H9 (cell line): Measurements from ENCODE around the gene PSMB3. TPM values are rescaled to one million over a fixed set of nuclear protein-coding genes. Genes with fewer than 3 reads are reported as not detected.

Experiments
- DNase-seq: peaks from one replicate; pipeline ENCODE4 v3.0.0-alpha.2; 2017
- H2AFZ ChIP-seq: one replicate; pipeline ENCODE4 v1.6.1; 2013; ENCODE audit warnings: mild to moderate bottlenecking, low read length, control low read depth, moderate library complexity
- H2AK5ac ChIP-seq: 2 replicates; pipeline ENCODE4 v1.6.1; 2013; ENCODE audit warnings: low read length, control low read depth, mixed read lengths; ENCODE audit not compliant: insufficient read length
- H2BK120ac ChIP-seq: one replicate; pipeline ENCODE4 v1.6.1; 2013; ENCODE audit warnings: low read depth, mild to moderate bottlenecking, low read length, control low read depth, inconsistent platforms; ENCODE audit not compliant: poor library complexity, severe bottlenecking
- H2BK12ac ChIP-seq: 2 replicates; pipeline ENCODE4 v1.6.1; 2013; ENCODE audit warnings: low read length, control low read depth, mixed read lengths, low read depth; ENCODE audit not compliant: insufficient read length
- H2BK15ac ChIP-seq: 2 replicates; pipeline ENCODE4 v1.6.1; 2013; ENCODE audit warnings: low read depth, low read length, control low read depth
- H2BK20ac ChIP-seq: one replicate; pipeline ENCODE4 v1.6.1; 2013; ENCODE audit warnings: low read depth, mild to moderate bottlenecking, low read length, control low read depth, inconsistent platforms; ENCODE audit not compliant: poor library complexity, severe bottlenecking
- H2BK5ac ChIP-seq: 2 replicates; pipeline ENCODE4 v1.6.1; 2013; ENCODE audit warnings: low read length, control low read depth, mixed read lengths; ENCODE audit not compliant: insufficient read length
- H3K14ac ChIP-seq: 2 replicates; pipeline ENCODE4 v1.6.1; 2013; ENCODE audit warnings: low read length, control low read depth; ENCODE audit not compliant: insufficient read depth
- H3K18ac ChIP-seq: 2 replicates; pipeline ENCODE4 v1.6.1; 2013; ENCODE audit warnings: low read depth, mild to moderate bottlenecking, mixed read lengths, low read length, control low read depth; ENCODE audit not compliant: insufficient read length
- H3K23ac ChIP-seq: 2 replicates; pipeline ENCODE4 v1.6.1; 2013; ENCODE audit warnings: low read length, control low read depth, mixed read lengths, low read depth; ENCODE audit not compliant: insufficient read length
- H3K23me2 ChIP-seq: 2 replicates; pipeline ENCODE4 v1.6.1; 2013; ENCODE audit warnings: low read depth, mild to moderate bottlenecking, mixed read lengths, low read length, control low read depth; ENCODE audit not compliant: insufficient read length, poor library complexity, severe bottlenecking
- H3K27ac ChIP-seq: 2 replicates; pipeline ENCODE4 v1.5.1; 2013; ENCODE audit warnings: low read length, control low read depth, mixed read lengths, low read depth; ENCODE audit not compliant: insufficient read length
- H3K27me3 ChIP-seq: 2 replicates; pipeline ENCODE4 v1.6.1; 2013; ENCODE audit warnings: low read length, control low read depth, inconsistent platforms; ENCODE audit not compliant: insufficient read depth
- H3K4ac ChIP-seq: 2 replicates; pipeline ENCODE4 v1.6.1; 2013; ENCODE audit warnings: low read depth, mild to moderate bottlenecking, control low read depth, inconsistent platforms, low read length, moderate library complexity
- H3K4me1 ChIP-seq: 2 replicates; pipeline ENCODE4 v1.6.1; 2013; ENCODE audit warnings: low read length, control low read depth, inconsistent platforms; ENCODE audit not compliant: insufficient read depth
- H3K4me2 ChIP-seq: 2 replicates; pipeline ENCODE4 v1.6.1; 2013; ENCODE audit warnings: low read length, control low read depth, mixed read lengths; ENCODE audit not compliant: insufficient read length, insufficient read depth
- H3K56ac ChIP-seq: 2 replicates; pipeline ENCODE4 v1.6.1; 2013; ENCODE audit warnings: low read depth, mild to moderate bottlenecking, mixed read lengths, low read length, control low read depth; ENCODE audit not compliant: insufficient read length
- H3K79me1 ChIP-seq: 2 replicates; pipeline ENCODE4 v1.6.1; 2013; ENCODE audit warnings: low read depth, mild to moderate bottlenecking, moderate library complexity, low read length, control low read depth, inconsistent platforms; ENCODE audit not compliant: insufficient read depth, poor library complexity, severe bottlenecking
- H3K79me2 ChIP-seq: 2 replicates; pipeline ENCODE4 v1.6.1; 2013; ENCODE audit warnings: low read length, control low read depth, inconsistent platforms; ENCODE audit not compliant: insufficient read depth
- H3K9ac ChIP-seq: 2 replicates; pipeline ENCODE4 v1.6.1; 2013; ENCODE audit warnings: low read length, control low read depth, mixed read lengths; ENCODE audit not compliant: insufficient read length; ENCODE audit errors: extremely low read depth
- H3K9me3 ChIP-seq: one replicate; pipeline ENCODE4 v1.6.1; 2013; ENCODE audit warnings: low read depth, low read length, inconsistent platforms; ENCODE audit not compliant: control insufficient read depth
- H3T11ph ChIP-seq: one replicate; pipeline ENCODE4 v1.6.1; 2013; ENCODE audit warnings: mild to moderate bottlenecking, low read length, control low read depth, inconsistent platforms
- H4K20me1 ChIP-seq: one replicate; pipeline ENCODE4 v1.6.1; 2013; ENCODE audit not compliant: control insufficient read depth, insufficient read length, insufficient read depth
- H4K5ac ChIP-seq: 2 replicates; pipeline ENCODE4 v1.6.1; 2013; ENCODE audit warnings: low read depth, mild to moderate bottlenecking, mixed read lengths, low read length, control low read depth; ENCODE audit not compliant: insufficient read length
- H4K8ac ChIP-seq: replicated peaks from 2 replicates; pipeline ENCODE4 v1.6.1; 2013; ENCODE audit warnings: low read length, control low read depth, mixed read lengths, low read depth; ENCODE audit not compliant: insufficient read length
- H4K91ac ChIP-seq: 2 replicates; pipeline ENCODE4 v1.6.1; 2013; ENCODE audit warnings: low read depth, mild to moderate bottlenecking, moderate library complexity, mixed read lengths, low read length, control low read depth; ENCODE audit not compliant: insufficient read length
- H3K27ac Mint-ChIP-seq, 3 experiments: 2 replicates in 2 of 3; 3 replicates in 1 of 3; pipeline ENCODE4 v1.8.0; 2020 to 2021; ENCODE audit warnings: mixed read lengths in 3 of 3, mild to moderate bottlenecking in 1 of 3, moderate library complexity in 1 of 3
- H3K27me3 Mint-ChIP-seq: 2 replicates; pipeline ENCODE4 v1.8.0; 2021; ENCODE audit warnings: low read depth, mild to moderate bottlenecking, moderate library complexity, mixed read lengths
- H3K36me3 Mint-ChIP-seq, 3 experiments: 2 replicates in 2 of 3; 3 replicates in 1 of 3; pipeline ENCODE4 v1.8.0; 2020 to 2021; ENCODE audit warnings: low read depth in 3 of 3, mixed read lengths in 3 of 3; ENCODE audit not compliant: insufficient read depth in 1 of 3
- H3K4me1 Mint-ChIP-seq, 2 experiments: 2 replicates each; pipeline ENCODE4 v1.8.0; 2020; ENCODE audit warnings: mixed read lengths in 2 of 2
- H3K4me3 Mint-ChIP-seq, 2 experiments: 2 replicates in 1 of 2; 3 replicates in 1 of 2; pipeline ENCODE4 v1.8.0; 2020 to 2021; ENCODE audit warnings: mild to moderate bottlenecking in 2 of 2, mixed read lengths in 2 of 2, moderate library complexity in 1 of 2
- H3K9me3 Mint-ChIP-seq, 2 experiments: 2 replicates in 1 of 2; 3 replicates in 1 of 2; pipeline ENCODE4 v1.8.0; 2020; ENCODE audit warnings: mild to moderate bottlenecking in 2 of 2, mixed read lengths in 2 of 2, moderate library complexity in 1 of 2
- CTCF ChIP-seq: fragments of 200-600 bp; sonication (generic); conservative IDR thresholded peaks from 3 replicates; pipeline ENCODE4 v1.8.0; 2021; ENCODE audit warnings: antibody characterized with exemption, mild to moderate bottlenecking
- WGBS: extraction: QIAGEN DNeasy Blood & Tissue Kit; methylation state at CpG from one replicate; pipeline ENCODE4 v1.1.7; 2013; ENCODE audit warnings: missing lambda C conversion rate, low lambda C conversion rate, mixed read lengths; ENCODE audit not compliant: insufficient read length; ENCODE audit errors: extremely low coverage; 5-methylcytosine and 5-hydroxymethylcytosine counted together
- total RNA-seq: library from RNA; stranded (reverse); gene quantifications from 2 replicates; pipeline ENCODE4 v1.2.1, GENCODE V29; 2021

The PSMB3 gene
- total RNA-seq, 1 experiment from 2014 or later = 242 TPM

- DNase-seq = no peak
- Histone ChIP-seq H3K27me3 (no peaks in the 10 kb centered on the region), H2BK15ac (no peak overlapping the region), H4K5ac (no peak overlapping the region), H2AFZ (no peak overlapping the region), H2BK12ac (no peak overlapping the region), H3K79me2 (no peaks in the 10 kb centered on the region), H3K23me2 (no peaks in the 10 kb centered on the region), H3K14ac (no peak overlapping the region), H3K56ac (no peak overlapping the region), H3K4me1 (no peaks in the 10 kb centered on the region), H4K8ac (no peak overlapping the region), H3K23ac (no peak overlapping the region), H3K18ac (no peak overlapping the region), H3T11ph (no peak overlapping the region), H2BK120ac (no peak overlapping the region), H2AK5ac (no peak overlapping the region), H4K91ac (no peak overlapping the region), H2BK5ac (no peak overlapping the region), H3K9ac (no peak overlapping the region), H3K4ac (no peak overlapping the region), H3K79me1 (no peaks in the 10 kb centered on the region), H4K20me1 (no peaks in the 10 kb centered on the region), H3K27ac (no peak overlapping the region), H2BK20ac (no peak overlapping the region), H3K9me3 (no peaks in the 10 kb centered on the region), H3K4me2 (no peak overlapping the region)
- H3K4me1 Mint-ChIP-seq = no peaks in the 10 kb centered on the region
- WGBS = no CpG with 5 or more reads among the region's 23 CpGs
- no peak overlapping the region; a peak in 1 of 5 replicates for H3K4me3 Mint-ChIP-seq
- no peak for TF ChIP-seq CTCF
- H3K9me3 Mint-ChIP-seq = no peaks in the 10 kb centered on the region
- peak overlapping the region in 2 of 3 experiments; percentile 34 to 62; a peak in 1 of 7 replicates for H3K27ac Mint-ChIP-seq
- no peaks in the 10 kb centered on the region for H3K27me3 Mint-ChIP-seq
- H3K36me3 Mint-ChIP-seq = peaks cover 40 to 91% (median 67%) of the 10 kb centered on the region in 3 experiments
These were observed 27.6 kb downstream of the PSMB3 start for GRCh38 chr17:38779965-38780752.
